Naive thymus-derived CD4-positive, alpha-beta T cell (primary cell): ENCODE results near the gene IGFN1. TPM values are rescaled to one million over a fixed set of nuclear protein-coding genes. Genes with fewer than 3 reads are reported as not detected.

Source experiments
- ATAC-seq: fragments of 150-1000 bp; cut with Tn5 transposase; 2 replicates; pipeline ENCODE4 v1.10.0; 2021; ENCODE audit warnings: mild to moderate bottlenecking, moderate library complexity
- CTCF ChIA-PET: fragments of 350-600 bp; sonication (Branson Sonifier 250); formaldehyde crosslinking; loops from one replicate; lab custom pipeline; 2021; ENCODE audit warnings: antibody characterized with exemption; lab: Charles Lee
- POLR2A ChIA-PET: fragments of 350-600 bp; sonication (Branson Sonifier 250); formaldehyde crosslinking; loops from one replicate; lab custom pipeline; 2021; ENCODE audit warnings: antibody characterized with exemption, inconsistent platforms; lab: Charles Lee
- DNase-seq, 9 donors: peaks; one replicate each; pipeline versions ENCODE4 v3.0.0 to v3.0.0-alpha.2; 2020 to 2022; ENCODE audit warnings: mixed read lengths in 1 of 9
- H3K27ac ChIP-seq: one replicate; pipeline ENCODE4 v1.7.0; 2013; ENCODE audit warnings: mild to moderate bottlenecking, low read depth, low read length, moderate library complexity
- H3K27me3 ChIP-seq, 2 donors: one replicate each; pipeline ENCODE4 v1.7.0; 2013; ENCODE audit warnings: low read length in 2 of 2, mild to moderate bottlenecking in 2 of 2, moderate library complexity in 2 of 2; ENCODE audit not compliant: control insufficient read depth in 2 of 2, insufficient read depth in 2 of 2
- H3K36me3 ChIP-seq, 3 experiments: 1 replicate in 2 of 3; 2 replicates in 1 of 3; pipeline ENCODE4 v1.7.0; 2013; ENCODE audit warnings: low read length in 3 of 3, mild to moderate bottlenecking in 3 of 3, moderate library complexity in 1 of 3; ENCODE audit not compliant: insufficient read depth in 3 of 3, control insufficient read depth in 2 of 3
- H3K4me1 ChIP-seq, 2 donors: one replicate each; pipeline ENCODE4 v1.7.0; 2013; ENCODE audit warnings: low read length in 2 of 2, mild to moderate bottlenecking in 2 of 2, moderate library complexity in 1 of 2; ENCODE audit not compliant: control insufficient read depth in 2 of 2, insufficient read depth in 2 of 2
- H3K4me3 ChIP-seq: 2 replicates; pipeline ENCODE4 v1.7.0; 2013; ENCODE audit warnings: mild to moderate bottlenecking, low read length
- H3K9me3 ChIP-seq, 3 experiments: 1 replicate in 2 of 3; 2 replicates in 1 of 3; pipeline ENCODE4 v1.7.0; 2013; ENCODE audit warnings: low read length in 3 of 3; ENCODE audit not compliant: control insufficient read depth in 2 of 3
- H3K27ac Mint-ChIP-seq, 9 donors: one replicate each; pipeline ENCODE4 v1.8.0; 2020 to 2022; ENCODE audit warnings: mixed read lengths in 9 of 9, mild to moderate bottlenecking in 8 of 9, moderate library complexity in 5 of 9, inconsistent platforms in 2 of 9
- H3K27me3 Mint-ChIP-seq, 5 donors: one replicate each; pipeline ENCODE4 v1.8.0; 2021 to 2022; ENCODE audit warnings: mixed read lengths in 5 of 5, mild to moderate bottlenecking in 1 of 5
- H3K36me3 Mint-ChIP-seq, 5 donors: one replicate each; pipeline ENCODE4 v1.8.0; 2020 to 2022; ENCODE audit warnings: mixed read lengths in 5 of 5, mild to moderate bottlenecking in 3 of 5, inconsistent platforms in 1 of 5
- H3K4me1 Mint-ChIP-seq, 7 donors: one replicate each; pipeline ENCODE4 v1.8.0; 2020 to 2022; ENCODE audit warnings: mixed read lengths in 7 of 7, mild to moderate bottlenecking in 3 of 7, inconsistent platforms in 1 of 7
- H3K4me3 Mint-ChIP-seq, 10 donors: one replicate each; pipeline ENCODE4 v1.8.0; 2020 to 2022; ENCODE audit warnings: mild to moderate bottlenecking in 10 of 10, mixed read lengths in 10 of 10, moderate library complexity in 6 of 10, inconsistent platforms in 2 of 10
- H3K9me3 Mint-ChIP-seq, 11 donors: one replicate each; pipeline ENCODE4 v1.8.0; 2020 to 2022; ENCODE audit warnings: mixed read lengths in 11 of 11, mild to moderate bottlenecking in 4 of 11, inconsistent platforms in 1 of 11, moderate library complexity in 1 of 11
- intact Hi-C, 2 donors: fragments of 100-400 bp; cut with micrococcal nuclease; formaldehyde crosslinking; loops; one replicate each; pipeline ENCODE4 v1.15.1; 2023
- polyA plus RNA-seq, 2 donors: library from polyadenylated mRNA; unstranded; fragments of 300-500 nt; fragmentation: Illumina TruSeq; gene quantifications; one replicate each; pipeline ENCODE4 v1.2.3, GENCODE V29; 2021
- total RNA-seq, 6 experiments: library from RNA in 5 of 6; stranded (reverse) in 5 of 6; gene quantifications; 1 replicate in 5 of 6; 2 replicates in 1 of 6; pipeline ENCODE4 v1.2.3 and lab custom pipeline; 2021 to 2026

IGFN1 gene
- total and polyA plus RNA-seq, 7 experiments from 2014 or later = not detected

DNA sequence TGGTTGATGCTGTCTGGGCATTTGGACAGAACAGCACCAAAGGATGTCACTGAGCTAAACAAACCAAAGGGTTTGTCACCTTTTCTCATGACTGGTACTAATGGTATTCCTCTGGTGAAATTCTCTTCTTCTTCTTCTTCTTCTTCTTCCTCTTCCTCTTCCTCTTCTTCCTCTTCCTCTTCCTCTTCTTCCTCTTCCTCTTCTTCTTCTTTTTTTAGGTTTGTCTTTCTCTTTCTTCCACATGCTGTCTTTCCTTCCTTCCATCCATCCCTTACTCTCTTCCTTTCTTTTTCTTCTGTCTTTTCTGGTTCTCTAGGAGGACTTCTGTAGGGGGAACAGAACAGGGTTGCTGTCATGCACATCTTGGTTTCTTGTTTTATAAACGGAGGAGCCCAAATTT is 9.3 kb upstream of the IGFN1 start:
- Histone ChIP-seq H3K27ac (no peak overlapping the region), H3K4me3 (no peak overlapping the region), H3K36me3 (no peaks in the 10 kb centered on the region), H3K27me3 (no peaks in the 10 kb centered on the region), H3K9me3 (no peaks in the 10 kb centered on the region), H3K4me1 (no peaks in the 10 kb centered on the region)
- Mint-ChIP-seq H3K9me3 (peaks cover 0 to 17% (median 9%) of the 10 kb centered on the region in 11 donors), H3K4me1 (peaks cover 0 to 1% (median 0%) of the 10 kb centered on the region in 7 donors), H3K27me3 (peaks cover 18 to 43% (median 27%) of the 10 kb centered on the region in 5 donors), H3K4me3 (no peak overlapping the region), H3K27ac (no peak overlapping the region), H3K36me3 (peaks cover 0 to 13% (median 5%) of the 10 kb centered on the region in 5 donors)
- ATAC-seq = no peak
- no peak for DNase-seq
- CTCF ChIA-PET = no interaction called here
- intact Hi-C loops = no loop called here
- POLR2A ChIA-PET = no interaction called here

DNA sequence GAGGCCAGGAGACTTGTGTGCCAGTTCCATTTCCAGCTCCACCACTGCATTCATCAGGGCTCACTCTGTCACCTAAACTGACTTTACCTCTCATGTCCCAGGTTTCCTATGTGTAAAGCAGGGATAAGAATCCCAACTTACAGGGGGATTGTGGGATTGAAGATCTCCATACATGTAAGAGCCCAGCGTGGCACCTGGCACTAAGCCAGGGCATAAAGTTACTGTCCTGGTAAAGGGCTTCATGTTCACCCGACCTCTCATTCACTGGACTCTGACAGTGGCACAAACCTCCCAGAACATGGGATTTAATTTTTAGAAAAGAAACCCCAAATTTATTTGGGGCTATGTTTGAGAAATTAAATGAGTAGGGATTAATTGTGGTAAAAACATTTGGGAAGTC is 8.9 kb upstream of the IGFN1 start:
- intact Hi-C loops = no loop called here
- ChIA-PET POLR2A (no interaction called here), CTCF (no interaction called here)
- no peak for DNase-seq
- no peak overlapping the region for H3K27ac Mint-ChIP-seq
- H3K27me3 ChIP-seq = no peaks in the 10 kb centered on the region
- H3K4me1 Mint-ChIP-seq = peaks cover 0 to 1% (median 0%) of the 10 kb centered on the region in 7 donors
- no peak overlapping the region for H3K4me3 Mint-ChIP-seq
- peaks cover 0 to 17% (median 9%) of the 10 kb centered on the region in 11 donors for H3K9me3 Mint-ChIP-seq
- peaks cover 0 to 13% (median 5%) of the 10 kb centered on the region in 5 donors for H3K36me3 Mint-ChIP-seq
- H3K9me3 ChIP-seq = no peaks in the 10 kb centered on the region
- no peaks in the 10 kb centered on the region for H3K4me1 ChIP-seq
- peaks cover 17 to 43% (median 27%) of the 10 kb centered on the region in 5 donors for H3K27me3 Mint-ChIP-seq
- no peak overlapping the region for H3K27ac ChIP-seq
- ATAC-seq = no peak
- no peak overlapping the region for H3K4me3 ChIP-seq
- H3K36me3 ChIP-seq = no peaks in the 10 kb centered on the region

DNA sequence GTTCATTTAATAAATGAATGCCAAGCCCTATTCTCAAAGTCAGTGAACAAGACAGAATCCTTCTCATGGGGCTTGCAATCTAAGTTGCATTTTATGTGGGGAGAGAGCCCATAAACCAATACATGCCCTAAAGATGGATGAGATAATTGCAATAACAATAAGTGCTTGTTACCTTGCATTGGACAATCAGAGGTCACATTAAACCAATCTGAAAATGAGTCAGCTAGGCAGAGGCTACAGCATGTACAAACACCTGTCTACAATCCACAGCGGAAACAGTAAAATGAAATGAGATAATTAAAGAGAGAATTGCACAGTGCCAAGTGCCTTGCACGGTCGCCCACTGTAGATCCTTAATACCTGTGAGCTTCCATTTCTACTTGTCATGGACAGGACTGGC is 7.4 kb upstream of the IGFN1 start:
- Mint-ChIP-seq H3K4me3 (no peak overlapping the region), H3K4me1 (peaks cover 0 to 1% (median 0%) of the 10 kb centered on the region in 7 donors), H3K36me3 (peaks cover 0 to 13% (median 5%) of the 10 kb centered on the region in 5 donors), H3K27ac (no peak overlapping the region), H3K27me3 (peaks cover 4 to 37% (median 18%) of the 10 kb centered on the region in 5 donors), H3K9me3 (peaks cover 0 to 17% (median 8%) of the 10 kb centered on the region in 11 donors)
- CTCF ChIA-PET = no interaction called here
- Histone ChIP-seq H3K27ac (no peak overlapping the region), H3K27me3 (no peaks in the 10 kb centered on the region), H3K4me3 (no peak overlapping the region), H3K4me1 (no peaks in the 10 kb centered on the region), H3K36me3 (no peaks in the 10 kb centered on the region), H3K9me3 (no peaks in the 10 kb centered on the region)
- intact Hi-C loops = no loop called here
- POLR2A ChIA-PET = no interaction called here
- DNase-seq (no peak), ATAC-seq (no peak)

DNA sequence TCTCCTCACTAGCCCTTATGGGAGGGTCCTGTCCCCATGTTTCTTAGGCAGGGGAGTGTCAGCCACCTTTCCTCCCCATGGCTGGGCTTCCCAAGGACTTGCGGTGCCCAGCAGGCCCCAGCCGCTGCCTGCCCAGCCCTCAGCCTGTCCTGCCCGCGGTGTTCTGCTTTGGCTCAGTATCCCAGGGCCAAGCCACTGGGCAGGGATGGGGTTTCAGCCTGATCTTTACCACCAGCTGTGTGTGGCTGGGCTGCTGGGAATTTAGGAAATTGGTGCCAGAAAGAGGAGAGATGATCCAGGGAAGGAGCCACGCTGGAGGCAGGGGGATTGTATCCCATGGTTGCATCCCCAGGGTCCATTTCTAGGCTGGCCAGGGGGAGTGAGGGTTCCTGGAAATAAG is 6.9 kb upstream of the IGFN1 start:
- ATAC-seq (no peak), DNase-seq (no peak)
- H3K4me3 Mint-ChIP-seq = no peak overlapping the region
- POLR2A ChIA-PET = no interaction called here
- H3K36me3 Mint-ChIP-seq = peaks cover 0 to 10% (median 5%) of the 10 kb centered on the region in 5 donors
- H3K4me1 Mint-ChIP-seq = peaks cover 0 to 1% (median 0%) of the 10 kb centered on the region in 7 donors
- peaks cover 0 to 38% (median 18%) of the 10 kb centered on the region in 5 donors for H3K27me3 Mint-ChIP-seq
- H3K4me1 ChIP-seq = no peaks in the 10 kb centered on the region
- H3K4me3 ChIP-seq = no peak overlapping the region
- no peaks in the 10 kb centered on the region for H3K36me3 ChIP-seq
- H3K9me3 Mint-ChIP-seq = peaks cover 0 to 13% (median 7%) of the 10 kb centered on the region in 11 donors
- H3K27ac ChIP-seq = no peak overlapping the region
- no peaks in the 10 kb centered on the region for H3K9me3 ChIP-seq
- CTCF ChIA-PET = no interaction called here
- H3K27ac Mint-ChIP-seq = no peak overlapping the region
- no peaks in the 10 kb centered on the region for H3K27me3 ChIP-seq
- intact Hi-C loops = no loop called here

DNA sequence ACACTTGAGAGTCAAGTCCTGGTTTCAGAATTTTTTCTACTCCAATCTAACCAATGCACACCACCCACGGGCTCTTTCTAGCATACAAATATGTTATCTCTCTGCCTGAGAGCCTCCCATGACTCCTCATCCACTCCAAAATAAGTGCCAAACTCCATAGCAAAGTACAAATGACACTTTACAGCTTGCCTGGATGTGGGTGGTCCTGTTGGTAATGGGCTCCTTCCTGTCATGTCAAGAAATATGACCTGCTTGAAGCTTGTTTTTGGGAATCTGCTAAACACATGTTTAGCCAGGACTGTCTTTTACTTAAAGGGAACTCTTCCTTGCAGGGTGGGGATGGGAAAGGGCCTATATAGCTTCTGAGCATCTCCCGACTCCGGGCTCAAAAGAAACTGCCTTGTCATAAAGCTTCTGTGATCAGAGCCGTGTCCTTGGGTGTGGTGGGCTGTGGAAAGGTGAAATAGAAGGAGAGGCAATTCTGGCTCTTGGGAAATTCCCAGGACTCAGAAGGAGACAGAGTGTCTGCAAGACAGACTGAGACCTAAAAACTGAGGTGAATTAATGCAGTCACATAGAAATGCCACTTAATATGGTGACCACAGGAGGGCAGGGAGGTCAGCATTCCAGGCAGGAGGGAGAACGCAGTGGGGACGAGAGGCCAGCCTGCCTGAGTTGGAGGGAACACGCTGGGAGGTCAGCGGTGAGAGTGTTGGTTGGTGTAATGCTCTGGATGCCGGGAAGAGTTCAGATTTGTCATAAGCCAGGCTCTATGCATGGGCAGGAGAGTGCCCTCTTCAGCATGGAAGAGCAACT is 6.1 kb upstream of the IGFN1 start:
- Mint-ChIP-seq H3K4me3 (no peak overlapping the region), H3K4me1 (peaks cover 0 to 1% (median 0%) of the 10 kb centered on the region in 7 donors), H3K27me3 (peaks cover 4 to 37% (median 19%) of the 10 kb centered on the region in 5 donors), H3K36me3 (peaks cover 0 to 4% (median 0%) of the 10 kb centered on the region in 5 donors), H3K27ac (no peak overlapping the region), H3K9me3 (peaks cover 0 to 6% (median 0%) of the 10 kb centered on the region in 11 donors)
- Histone ChIP-seq H3K27me3 (no peaks in the 10 kb centered on the region), H3K4me1 (no peaks in the 10 kb centered on the region), H3K4me3 (no peak overlapping the region), H3K36me3 (no peaks in the 10 kb centered on the region), H3K9me3 (no peaks in the 10 kb centered on the region), H3K27ac (no peak overlapping the region)
- POLR2A ChIA-PET = no interaction called here
- ATAC-seq (no peak), DNase-seq (no peak)
- CTCF ChIA-PET = no interaction called here
- intact Hi-C loops = no loop called here

DNA sequence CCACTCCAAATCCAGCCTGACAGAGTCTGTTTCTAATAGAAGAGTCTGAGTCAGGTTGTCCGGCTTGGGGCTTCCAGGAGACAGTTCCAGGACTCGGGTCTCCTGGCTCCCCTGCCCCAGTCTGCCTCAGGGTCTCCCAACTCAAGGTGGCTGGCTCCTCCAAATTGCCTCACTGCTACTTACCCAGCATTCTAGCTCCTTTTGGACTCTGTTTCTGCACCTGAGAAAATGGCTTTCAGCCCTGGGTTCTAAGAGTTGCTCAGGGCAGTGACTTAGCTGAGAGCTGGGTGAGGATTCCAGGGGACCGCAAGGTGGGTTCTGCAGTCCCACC is 5.5 kb upstream of the IGFN1 start:
- DNase-seq = no peak
- ChIA-PET POLR2A (no interaction called here), CTCF (no interaction called here)
- Mint-ChIP-seq H3K27me3 (peaks cover 6 to 35% (median 16%) of the 10 kb centered on the region in 5 donors), H3K36me3 (no peaks in the 10 kb centered on the region), H3K4me3 (no peak overlapping the region), H3K4me1 (peaks cover 0 to 1% (median 0%) of the 10 kb centered on the region in 7 donors), H3K9me3 (peaks cover 0 to under 1% (median 0%) of the 10 kb centered on the region in 11 donors), H3K27ac (no peak overlapping the region)
- no peak for ATAC-seq
- intact Hi-C loops = no loop called here
- no peaks in the 10 kb centered on the region for H3K36me3 ChIP-seq
- no peaks in the 10 kb centered on the region for H3K27me3 ChIP-seq
- no peak overlapping the region for H3K4me3 ChIP-seq
- H3K27ac ChIP-seq = no peak overlapping the region
- H3K9me3 ChIP-seq = no peaks in the 10 kb centered on the region
- H3K4me1 ChIP-seq = no peaks in the 10 kb centered on the region
